CD1c-positive myeloid dendritic cell (primary cell): ENCODE data around the gene NOTCH2.
A peak's percentile ranks its signal among the peaks of the same experiment; 100 is the strongest.

Source experiments
- DNase-seq: peaks from one replicate; pipeline ENCODE4 v3.0.0-alpha.2; 2016; ENCODE audit errors: extremely low spot score

NOTCH2 gene

DNA sequence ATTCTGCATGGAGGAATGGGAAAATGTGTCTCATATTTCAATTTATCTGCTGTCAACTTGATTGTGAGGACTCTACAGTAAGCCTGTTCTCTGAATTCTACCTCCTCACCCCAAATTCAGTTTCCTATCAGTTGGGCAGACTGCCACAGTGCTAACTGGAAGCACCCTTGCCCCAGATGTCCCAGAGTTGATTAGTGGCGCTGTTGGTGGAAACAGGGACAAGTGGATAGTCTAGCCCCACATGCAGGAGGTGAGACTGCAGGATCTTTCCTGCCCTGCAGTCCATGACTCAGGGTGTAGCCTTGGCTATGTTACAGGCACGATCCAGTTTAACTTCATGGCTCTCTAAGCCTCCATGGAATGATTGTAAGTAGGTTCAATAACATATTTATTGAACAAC, 195.3 kb downstream of the NOTCH2 start:
- DNase-seq = no peak

DNA sequence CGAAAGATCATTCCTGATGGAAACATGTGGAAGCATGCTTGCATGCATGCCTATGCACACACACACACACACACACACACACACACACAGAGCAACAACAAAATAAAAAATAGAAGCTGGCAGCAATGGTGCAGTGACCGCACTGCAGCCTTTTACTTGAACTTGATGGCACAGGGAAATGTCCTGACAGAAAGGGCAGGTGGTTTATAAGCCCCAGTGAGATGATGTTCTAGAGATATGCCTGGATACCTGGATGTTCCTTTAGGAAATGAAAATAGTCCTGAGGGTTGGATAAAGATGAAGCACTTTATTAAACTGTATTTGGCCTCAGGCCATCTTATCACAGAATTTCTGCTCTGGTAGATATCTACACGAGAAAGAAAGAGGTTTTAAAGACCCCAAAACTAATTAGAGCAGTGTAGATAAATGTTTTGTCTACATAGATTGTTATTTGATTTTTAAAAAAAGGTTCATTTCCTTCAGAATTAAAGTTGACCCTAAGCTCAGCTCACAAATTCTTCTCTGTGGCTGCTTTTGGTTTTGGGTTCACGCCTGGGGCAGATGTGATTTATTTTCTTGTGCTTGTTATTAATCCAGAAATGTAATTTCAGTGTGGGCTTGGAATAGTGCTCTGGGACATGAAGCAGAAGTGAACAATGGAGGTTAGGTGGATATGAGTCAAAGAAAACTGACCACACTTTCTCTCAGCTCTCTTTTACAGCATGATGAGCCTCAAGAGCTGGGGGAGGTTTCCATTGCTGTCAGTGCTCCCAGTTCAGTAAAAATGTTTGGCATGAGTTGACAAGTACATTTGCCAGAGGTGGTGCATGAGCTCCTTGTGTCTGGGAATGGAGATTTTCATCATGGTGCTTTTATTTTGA, 196.1 kb downstream of the NOTCH2 start:
- peak; percentile 15 for DNase-seq

DNA sequence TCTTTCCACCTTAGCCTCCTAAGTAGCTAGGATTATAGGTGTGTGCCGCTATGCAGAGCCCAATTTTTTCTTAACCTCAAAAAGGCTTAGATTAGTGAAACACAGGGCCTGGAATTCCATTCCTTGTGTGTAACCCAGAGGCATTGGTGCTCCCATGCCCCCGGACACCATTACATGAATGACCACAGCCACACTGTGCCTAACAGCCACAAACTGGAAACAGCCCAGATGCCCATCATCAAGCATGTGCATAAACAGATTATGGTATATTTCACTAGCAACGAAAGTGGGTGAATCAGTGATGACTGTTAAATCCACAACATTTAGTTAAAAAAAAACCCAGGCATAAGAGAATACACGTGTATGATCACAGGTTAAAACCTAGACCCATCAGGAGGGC, 197.6 kb downstream of the NOTCH2 start:
- no peak for DNase-seq

DNA sequence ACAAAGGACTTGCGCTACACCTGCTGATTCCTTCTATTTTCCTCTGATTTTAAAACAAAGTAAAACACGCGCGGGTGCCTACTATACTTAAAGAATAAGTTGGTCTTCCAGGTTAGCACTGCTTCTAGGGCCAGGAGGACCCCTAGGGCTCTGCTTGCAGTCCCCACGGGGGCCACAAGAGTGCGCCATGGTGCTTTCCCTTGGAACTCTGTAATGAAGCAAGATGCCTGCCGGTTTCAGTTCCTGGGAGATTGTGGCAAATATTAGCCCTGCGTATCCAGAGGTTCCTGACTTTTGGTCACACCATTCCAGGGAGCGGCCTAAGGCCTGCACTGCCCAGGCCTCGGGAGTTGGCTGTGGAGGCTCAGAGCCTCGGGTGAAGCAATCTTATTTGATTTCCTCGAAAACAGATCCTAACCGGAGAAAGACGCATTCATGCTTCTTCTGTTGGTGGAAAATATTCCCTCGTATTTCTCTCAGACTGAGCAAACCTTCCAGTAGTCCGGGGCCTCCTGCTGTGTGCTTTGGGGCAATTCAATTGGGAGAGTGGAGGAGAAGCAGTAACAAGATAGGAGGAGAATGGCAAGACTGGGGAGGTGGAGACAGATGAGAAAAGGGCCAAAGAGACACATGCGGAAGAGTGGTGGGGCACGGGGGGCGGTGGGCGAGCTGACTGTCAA, 198.4 kb downstream of the NOTCH2 start:
- DNase-seq = peak; percentile 88

DNA sequence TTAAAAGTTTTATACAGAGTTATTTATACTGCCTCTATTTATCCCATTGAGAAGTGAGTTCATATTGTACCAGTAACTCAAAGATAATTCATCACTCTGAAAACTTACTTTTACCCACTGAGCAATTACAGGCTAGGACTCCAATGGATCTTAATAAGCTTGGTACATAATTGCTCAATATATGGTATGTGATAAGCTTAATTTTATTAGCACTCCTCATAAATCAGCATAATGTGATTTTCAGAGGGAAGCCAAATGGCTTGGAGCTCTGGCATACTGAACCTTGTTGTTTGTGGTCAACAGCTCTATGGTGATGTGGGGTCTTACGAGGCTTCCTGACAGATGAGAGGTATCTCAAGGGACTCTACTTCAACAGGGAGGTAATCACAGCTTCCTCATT, 199.5 kb downstream of the NOTCH2 start:
- DNase-seq = no peak

DNA sequence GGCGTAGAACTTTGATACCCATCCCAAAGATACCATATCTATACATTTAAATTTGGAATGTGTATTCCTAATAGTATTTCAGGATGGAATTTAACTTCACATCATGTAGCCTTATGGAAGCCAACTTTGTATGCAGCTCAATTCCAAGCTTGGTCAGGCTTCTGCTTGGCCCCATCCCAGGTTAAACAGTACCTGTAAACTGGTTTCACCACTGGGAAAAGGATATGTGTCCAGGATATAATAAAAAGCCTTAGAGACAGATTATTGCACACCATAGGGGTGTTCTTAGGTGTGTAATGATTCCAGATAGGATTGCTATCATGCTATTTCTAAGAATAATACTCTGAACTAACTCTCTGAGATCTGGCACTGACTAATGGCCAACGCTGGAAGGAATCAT, 201.3 kb downstream of the NOTCH2 start:
- DNase-seq = no peak

DNA sequence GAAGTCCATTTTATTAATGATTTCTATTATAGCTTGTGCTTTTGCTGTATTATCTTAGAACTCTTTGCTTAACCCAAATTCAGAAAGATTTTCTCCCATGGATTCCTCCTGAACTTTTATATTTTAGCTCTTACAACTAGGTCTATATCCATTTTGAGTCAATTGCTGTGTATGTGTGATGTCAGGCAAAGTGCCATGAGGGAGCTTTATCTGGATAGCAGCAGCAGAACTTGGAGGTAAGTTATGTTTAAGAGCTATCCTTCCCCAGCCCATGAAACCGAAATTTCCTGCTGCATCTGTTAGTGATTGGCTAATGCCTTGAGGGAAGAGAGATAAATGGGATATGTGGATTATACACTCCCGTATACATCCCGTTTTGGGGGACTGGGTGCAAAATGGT, 203.0 kb downstream of the NOTCH2 start:
- no peak for DNase-seq

DNA sequence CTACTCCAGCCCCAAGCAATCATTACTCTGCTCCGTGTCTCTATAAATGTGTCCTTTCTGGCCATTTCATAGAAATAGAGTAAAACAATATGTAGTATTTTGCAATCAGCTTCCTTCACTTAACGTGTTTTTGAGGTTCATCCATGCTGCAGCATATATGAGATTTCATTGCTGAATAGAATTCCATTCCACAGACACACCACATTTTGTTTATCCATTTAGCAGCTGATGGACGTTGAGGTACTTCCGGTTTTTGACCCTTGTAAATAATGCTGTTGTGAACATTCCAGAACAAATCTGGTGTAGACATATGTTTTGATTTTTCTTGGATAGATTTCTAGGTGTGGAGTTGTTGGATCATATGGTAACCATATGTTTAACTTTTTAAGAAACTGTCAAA, 203.8 kb downstream of the NOTCH2 start:
- DNase-seq = no peak

DNA sequence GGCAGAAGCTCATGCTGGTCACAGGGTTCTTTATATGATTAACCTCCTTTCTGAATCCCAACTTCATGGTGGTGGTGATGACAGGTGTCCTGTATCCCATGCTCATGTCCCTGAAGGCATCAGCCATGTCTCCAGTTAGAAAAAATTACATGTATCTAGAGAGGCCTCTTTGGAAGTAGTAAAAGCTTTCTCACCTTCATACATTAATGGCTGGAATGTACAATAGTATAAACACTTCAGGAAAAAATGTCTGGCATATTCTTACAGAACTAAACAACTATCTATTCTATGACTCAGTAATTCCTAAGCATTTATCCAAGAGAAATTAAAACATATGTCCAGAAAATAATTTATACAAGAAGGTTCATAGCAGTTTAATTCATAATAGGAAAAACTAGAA, 207.2 kb downstream of the NOTCH2 start:
- DNase-seq = no peak
